Measurements from ENCODE around the gene PNPLA7.
"Not testable (repeated sequence)": the region's sequence is repeated elsewhere in the genome, so short reads cannot be mapped to it uniquely, and the experiment has no call there.

Gene PNPLA7

DNA sequence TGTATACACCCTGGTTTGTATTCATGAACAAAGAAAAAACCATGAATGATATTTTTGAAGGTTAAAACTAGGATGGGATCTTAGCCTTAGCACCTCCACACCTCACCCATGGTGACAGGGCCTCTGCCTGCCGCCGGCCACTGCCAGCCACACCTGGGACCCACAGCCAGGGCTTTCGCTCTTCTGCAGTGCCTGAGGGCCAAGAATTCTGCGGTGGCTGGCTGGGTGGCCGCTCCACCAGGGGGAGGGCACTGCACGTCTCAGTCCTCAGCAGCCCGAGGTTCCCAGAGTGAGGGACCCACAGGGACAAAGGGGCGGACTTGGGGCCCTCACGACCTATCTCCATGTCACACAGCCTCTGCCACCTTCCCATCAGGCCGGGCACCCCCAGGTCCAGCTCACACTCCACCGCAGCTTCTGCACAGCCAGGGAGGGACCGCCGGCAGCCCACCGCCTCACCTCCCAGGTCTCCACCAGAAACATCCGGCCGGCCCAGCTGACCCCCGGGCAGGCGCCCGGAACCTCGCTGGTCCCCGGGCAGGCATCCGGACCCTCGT is 134.1 kb downstream of the PNPLA7 start:
- Histone ChIP-seq H3K27ac (no peak overlapping the region), H3K4me3 (no peak overlapping the region)

- Histone ChIP-seq H3K27ac (no peak overlapping the region), H3K4me3 (no peak overlapping the region)
These were observed 134.8 kb downstream of the PNPLA7 start for GRCh38 chr9:137415451-137415850.

DNA sequence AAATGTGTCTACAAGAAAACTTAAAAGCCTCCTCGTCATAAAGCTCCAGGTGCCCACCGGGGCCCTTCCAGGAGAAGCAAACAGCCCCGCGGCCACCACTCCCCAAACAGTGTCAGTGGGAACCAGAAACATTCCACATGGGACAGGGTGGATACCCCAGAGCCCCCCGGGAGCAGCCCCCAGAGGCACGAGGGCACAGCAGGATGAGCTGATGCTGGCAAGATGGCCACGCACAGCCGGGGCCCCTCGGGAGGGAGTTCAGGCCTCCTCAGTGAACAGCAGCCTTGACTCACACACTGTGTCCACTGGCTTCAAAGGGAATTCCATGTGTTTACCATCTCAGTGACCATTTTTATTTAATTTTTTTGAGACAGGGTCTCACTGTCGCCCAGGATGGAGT is 137.8 kb downstream of the PNPLA7 start:
- Histone ChIP-seq H3K27ac (peak overlapping the region in 13 of 21 experiments; percentile 23 to 85 (median 64)), H3K4me3 (no peak overlapping the region)

GRCh38 chr9:137411645-137412380 is 138.4 kb downstream of the PNPLA7 start:
- Histone ChIP-seq H3K4me3 (no peak overlapping the region), H3K27ac (peak overlapping the region in 16 of 21 experiments; percentile 23 to 85 (median 58))

DNA sequence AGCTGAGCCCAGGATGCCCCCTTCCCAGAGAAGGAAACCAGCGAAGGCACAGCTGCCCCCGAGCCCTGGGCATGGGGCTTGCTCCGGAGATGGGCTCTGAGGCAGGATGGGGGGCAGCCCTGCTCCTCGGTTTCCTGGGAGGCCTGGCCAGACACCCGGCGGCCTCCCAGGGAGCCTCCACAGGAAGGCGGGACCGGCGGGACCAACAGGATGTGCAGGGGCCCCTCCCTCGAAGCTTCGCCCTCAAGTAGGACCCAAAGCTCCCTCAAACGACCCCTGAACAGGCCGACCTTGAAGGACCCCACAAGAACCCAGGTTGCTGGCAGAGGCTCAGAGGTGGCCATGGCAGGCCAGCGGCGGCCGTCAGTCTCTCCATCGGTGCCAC is 138.9 kb downstream of the PNPLA7 start:
- H3K4me3 ChIP-seq, result no peak overlapping the region

GRCh38 chr9:137410891-137411249 is 139.3 kb downstream of the PNPLA7 start:
- no peak overlapping the region for H3K4me3 ChIP-seq
- H3K27ac ChIP-seq, result peak overlapping the region in 12 of 21 experiments; percentile 5 to 76 (median 49)

More for the DNA sequence above, 138.9 kb downstream of the PNPLA7 start:
- H3K27ac ChIP-seq, result peak overlapping the region in 12 of 21 experiments; percentile 5 to 76 (median 49)

- peak overlapping the region in 2 of 21 experiments; percentile 26 to 71 for H3K27ac ChIP-seq
- H3K4me3 ChIP-seq, result not testable (repeated sequence)
These were observed 139.8 kb downstream of the PNPLA7 start for GRCh38 chr9:137410236-137410890.
